Measurements from ENCODE around the gene MYOM1. TPM values are rescaled to one million over a fixed set of nuclear protein-coding genes. Genes with fewer than 3 reads are reported as not detected.
"Not testable (repeated sequence)": the region's sequence is repeated elsewhere in the genome, so short reads cannot be mapped to it uniquely, and the experiment has no call there.

The MYOM1 gene
- total RNA-seq, 1 donor from 2014 or later, result 0.46 TPM

- H3K36me3 Mint-ChIP-seq (ENCODE audit: unreplicated experiment), result peaks cover 3% of the 10 kb centered on the region
- H3K9me3 Mint-ChIP-seq (ENCODE audit: unreplicated experiment), result peaks cover 32% of the 10 kb centered on the region
- TF ChIP-seq CTCF (IDR thresholded peaks at IDR 0.05), result no peak
- no peak overlapping the region for H3K27ac Mint-ChIP-seq (ENCODE audit: unreplicated experiment)
- peaks cover 2% of the 10 kb centered on the region for H3K4me1 Mint-ChIP-seq (ENCODE audit: unreplicated experiment)
- DNase-seq (ENCODE audit: extremely low spot score, unreplicated experiment), result no peak
- H3K4me3 Mint-ChIP-seq (ENCODE audit: unreplicated experiment), result no peak overlapping the region
- H3K27me3 Mint-ChIP-seq (ENCODE audit: unreplicated experiment), result no peaks in the 10 kb centered on the region
Measured at GRCh38 chr18:3205239-3205638, 14.5 kb downstream of the MYOM1 start.

- no peak for DNase-seq (ENCODE audit: extremely low spot score, unreplicated experiment)
Measured at GRCh38 chr18:3199942-3200645, 19.7 kb downstream of the MYOM1 start.

GRCh38 chr18:3198260-3198860, 21.4 kb downstream of the MYOM1 start:
- not testable (repeated sequence) for DNase-seq (ENCODE audit: extremely low spot score, unreplicated experiment); H3K4me1 Mint-ChIP-seq (ENCODE audit: unreplicated experiment); H3K27me3 Mint-ChIP-seq (ENCODE audit: unreplicated experiment); H3K27ac Mint-ChIP-seq (ENCODE audit: unreplicated experiment); H3K4me3 Mint-ChIP-seq (ENCODE audit: unreplicated experiment); H3K36me3 Mint-ChIP-seq (ENCODE audit: unreplicated experiment)
- H3K9me3 Mint-ChIP-seq (ENCODE audit: unreplicated experiment), result peaks cover 14% of the 10 kb centered on the region

More at GRCh38 chr18:3199942-3200645, 19.7 kb downstream of the MYOM1 start:
- Mint-ChIP-seq H3K27me3 (ENCODE audit: unreplicated experiment) (no peaks in the 10 kb centered on the region), H3K36me3 (ENCODE audit: unreplicated experiment) (peaks cover 3% of the 10 kb centered on the region), H3K4me1 (ENCODE audit: unreplicated experiment) (no peaks in the 10 kb centered on the region), H3K4me3 (ENCODE audit: unreplicated experiment) (no peak overlapping the region), H3K9me3 (ENCODE audit: unreplicated experiment) (peaks cover 29% of the 10 kb centered on the region), H3K27ac (ENCODE audit: unreplicated experiment) (no peak overlapping the region)
- no peak for TF ChIP-seq CTCF (IDR thresholded peaks at IDR 0.05)

GRCh38 chr18:3194947-3195612, 24.7 kb downstream of the MYOM1 start:
- no peak overlapping the region for H3K4me3 Mint-ChIP-seq (ENCODE audit: unreplicated experiment)
- no peaks in the 10 kb centered on the region for H3K36me3 Mint-ChIP-seq (ENCODE audit: unreplicated experiment)
- H3K4me1 Mint-ChIP-seq (ENCODE audit: unreplicated experiment), result peaks cover 6% of the 10 kb centered on the region
- H3K27me3 Mint-ChIP-seq (ENCODE audit: unreplicated experiment), result peaks cover 7% of the 10 kb centered on the region
- DNase-seq (ENCODE audit: extremely low spot score, unreplicated experiment), result no peak
- TF ChIP-seq CTCF (IDR thresholded peaks at IDR 0.05), result no peak
- H3K27ac Mint-ChIP-seq (ENCODE audit: unreplicated experiment), result no peak overlapping the region
- H3K9me3 Mint-ChIP-seq (ENCODE audit: unreplicated experiment), result no peaks in the 10 kb centered on the region

GRCh38 chr18:3193331-3193730, 26.4 kb downstream of the MYOM1 start:
- TF ChIP-seq CTCF (IDR thresholded peaks at IDR 0.05), result no peak
- Mint-ChIP-seq H3K4me1 (ENCODE audit: unreplicated experiment) (peaks cover 6% of the 10 kb centered on the region), H3K27ac (ENCODE audit: unreplicated experiment) (no peak overlapping the region), H3K27me3 (ENCODE audit: unreplicated experiment) (peaks cover 7% of the 10 kb centered on the region), H3K36me3 (ENCODE audit: unreplicated experiment) (no peaks in the 10 kb centered on the region), H3K4me3 (ENCODE audit: unreplicated experiment) (no peak overlapping the region), H3K9me3 (ENCODE audit: unreplicated experiment) (no peaks in the 10 kb centered on the region)
- no peak for DNase-seq (ENCODE audit: extremely low spot score, unreplicated experiment)

Data from osteocyte (in vitro differentiated cells).